K562 (cell line): ENCODE measurements around the gene FRMD3. TPM values are rescaled to one million over a fixed set of nuclear protein-coding genes. Genes with fewer than 3 reads are reported as not detected.

Source experiments
- ATAC-seq: fragments of 200-7000 bp; cut with Tn5 transposase; 3 replicates; pipeline ENCODE4 v1.9.1; 2020; ENCODE audit warnings: moderate library complexity
- BruUV-seq: library from RNA; stranded (reverse); fragments of 400-500 nt; replicated peaks from 2 replicates; lab custom pipeline; 2021; lab: Mats Ljungman, UMichigan
- CTCF ChIA-PET: fragments of 300-600 bp; formaldehyde crosslinking; extraction: SDS; loops from one replicate; lab custom pipeline; 2021; ENCODE audit warnings: low intra/inter-chr PET ratio; lab: Yijun Ruan, JAX
- POLR2A ChIA-PET: fragments of 300-600, 350-650 bp; sonication (Branson Sonifier 250); formaldehyde crosslinking; extraction: SDS; loops from one replicate; lab custom pipeline; 2021; ENCODE audit warnings: antibody characterized with exemption, inconsistent platforms; lab: Yijun Ruan, JAX
- DNase-seq, 4 experiments: peaks; one replicate each; pipeline versions ENCODE4 v3.0.0 to v3.0.0-alpha.2; 2011 to 2018; ENCODE audit warnings: low spot score in 3 of 4, mixed read lengths in 3 of 4; ENCODE audit errors: extremely low read depth in 1 of 4
- FAIRE-seq: peaks from 2 replicates; lab custom pipeline; 2011; peaks lifted over from hg19 to GRCh38; lab: Jason Lieb, UNC
- H2AFZ ChIP-seq: 2 replicates; pipeline ENCODE4 v1.6.0; 2011; ENCODE audit warnings: low read depth, low read length, control low read depth, inconsistent platforms
- H3K27ac ChIP-seq: fragments of 200-600 bp; 3 replicates; pipeline ENCODE4 v1.8.0; 2011; ENCODE audit warnings: low read depth, mild to moderate bottlenecking, control low read depth, inconsistent platforms, low read length, moderate library complexity, mixed read lengths; ENCODE audit errors: extremely low read depth
- H3K27me3 ChIP-seq, 2 experiments: fragments of 300-600 bp in 1 of 2; 2 replicates in 1 of 2; 3 replicates in 1 of 2; pipeline versions ENCODE4 v1.6.0 to v1.8.0; 2011; ENCODE audit warnings: inconsistent platforms in 2 of 2, low read length in 2 of 2, mild to moderate bottlenecking in 1 of 2, mixed read lengths in 1 of 2, moderate library complexity in 1 of 2; ENCODE audit not compliant: control insufficient read depth in 2 of 2, insufficient read depth in 2 of 2
- H3K36me3 ChIP-seq: fragments of 300-600 bp; 3 replicates; pipeline ENCODE4 v1.8.0; 2011; ENCODE audit warnings: mild to moderate bottlenecking, low read length, inconsistent platforms; ENCODE audit not compliant: control insufficient read depth, insufficient read depth
- H3K4me1 ChIP-seq, 2 experiments: fragments of 200-600 bp in 1 of 2; replicated peaks in 1 of 2; 2 replicates in 1 of 2; 3 replicates in 1 of 2; pipeline versions ENCODE4 v1.5.1 to v1.8.0; 2011; ENCODE audit warnings: inconsistent platforms in 2 of 2, low read length in 2 of 2, mild to moderate bottlenecking in 1 of 2, mixed read lengths in 1 of 2, moderate library complexity in 1 of 2; ENCODE audit not compliant: control insufficient read depth in 2 of 2, insufficient read depth in 2 of 2
- H3K4me2 ChIP-seq: 2 replicates; pipeline ENCODE4 v1.6.1; 2011; ENCODE audit warnings: low read length, control low read depth, inconsistent platforms, mixed read lengths; ENCODE audit not compliant: insufficient read depth
- H3K4me3 ChIP-seq: fragments of 200-600 bp; sonication (generic), shearing (Covaris generic); 2 replicates; pipeline ENCODE4 v1.5.1; 2016; ENCODE audit warnings: control low read depth, inconsistent platforms
- H3K79me2 ChIP-seq: fragments of 200-600 bp; 3 replicates; pipeline ENCODE4 v1.8.0; 2011; ENCODE audit warnings: low read length, inconsistent platforms; ENCODE audit not compliant: control insufficient read depth, insufficient read depth
- H3K9ac ChIP-seq, 2 experiments: 2 replicates each; pipeline versions ENCODE4 v1.6.0 to v1.6.1; 2011; ENCODE audit warnings: low read depth in 2 of 2, low read length in 2 of 2, control low read depth in 1 of 2, inconsistent platforms in 1 of 2, mild to moderate bottlenecking in 1 of 2, mixed read lengths in 1 of 2; ENCODE audit not compliant: insufficient read depth in 1 of 2
- H3K9me1 ChIP-seq: one replicate; pipeline ENCODE4 v1.6.0; 2011; ENCODE audit warnings: inconsistent platforms, mild to moderate bottlenecking, low read length, moderate library complexity; ENCODE audit not compliant: control insufficient read depth, insufficient read depth
- H3K9me3 ChIP-seq: replicated peaks from 2 replicates; pipeline ENCODE4 v1.5.1; 2011; ENCODE audit warnings: low read depth, low read length, inconsistent platforms; ENCODE audit not compliant: control insufficient read depth, insufficient read depth
- H4K20me1 ChIP-seq: replicated peaks from 2 replicates; pipeline ENCODE4 v1.6.1; 2011; ENCODE audit warnings: low read length, inconsistent platforms, mixed read lengths; ENCODE audit not compliant: control insufficient read depth, insufficient read depth
- ATF3 ChIP-seq, 2 experiments: fragments of 450-650 bp in 1 of 2; sonication (generic) in 1 of 2; formaldehyde crosslinking in 1 of 2; IDR thresholded peaks in 1 of 2; conservative IDR thresholded peaks in 1 of 2; 2 replicates each; pipeline versions ENCODE4 v1.6.1 to v1.8.1; 2016 to 2023; ENCODE audit warnings: mild to moderate bottlenecking in 2 of 2, moderate library complexity in 2 of 2, inconsistent platforms in 1 of 2, missing genetic modification reagents in 1 of 2
- BCLAF1 ChIP-seq, 2 experiments: fragments of 450-650 bp in 1 of 2; IDR thresholded peaks; 2 replicates each; pipeline ENCODE4 v1.6.1; 2011 to 2017; ENCODE audit warnings: low read depth in 2 of 2, antibody characterized with exemption in 1 of 2, borderline replicate concordance in 1 of 2, low read length in 1 of 2, mild to moderate bottlenecking in 1 of 2, mixed read lengths in 1 of 2; ENCODE audit not compliant: control insufficient read depth in 1 of 2
- CBFA2T3 ChIP-seq: fragments of 450-650 bp; IDR thresholded peaks from 2 replicates; pipeline ENCODE4 v1.6.1; 2017
- CEBPB ChIP-seq: fragments of 450-650 bp; IDR thresholded peaks from 2 replicates; pipeline ENCODE4 v1.6.1; 2016; ENCODE audit warnings: missing genetic modification characterization, missing compliant biosample characterization
- CTCF ChIP-seq, 3 experiments: IDR thresholded peaks in 2 of 3; conservative IDR thresholded peaks in 1 of 3; 2 replicates each; pipeline ENCODE4 v1.5.1; 2011 to 2012; ENCODE audit warnings: low read length in 3 of 3, mild to moderate bottlenecking in 3 of 3, control low read depth in 2 of 3, improper control_type of control experiment in 1 of 3, inconsistent platforms in 1 of 3, low read depth in 1 of 3, mixed read lengths in 1 of 3, moderate library complexity in 1 of 3; ENCODE audit not compliant: insufficient read depth in 2 of 3
- CTCFL ChIP-seq: IDR thresholded peaks from 2 replicates; pipeline ENCODE4 v1.6.1; 2011; ENCODE audit warnings: borderline replicate concordance, low read depth, mild to moderate bottlenecking, moderate library complexity, low read length; ENCODE audit not compliant: insufficient read depth, poor library complexity, severe bottlenecking
- RAD21 ChIP-seq, 2 experiments: fragments of 250-450 bp in 1 of 2; fragments of 450-650 bp in 1 of 2; sonication (Bioruptor Pico) in 1 of 2; formaldehyde crosslinking in 1 of 2; IDR thresholded peaks in 1 of 2; conservative IDR thresholded peaks in 1 of 2; 2 replicates each; pipeline versions ENCODE4 v1.4.0 to v1.8.0; 2020 to 2022; ENCODE audit warnings: mild to moderate bottlenecking in 2 of 2, moderate library complexity in 1 of 2
- SMAD1 ChIP-seq: fragments of 150-350 bp; IDR thresholded peaks from 2 replicates; pipeline ENCODE4 v1.6.1; 2014; ENCODE audit warnings: low read length, low read depth; ENCODE audit not compliant: partially characterized antibody
- SMC3 ChIP-seq: conservative IDR thresholded peaks from 2 replicates; pipeline ENCODE4 v1.6.1; 2011; ENCODE audit warnings: low read depth, low read length, improper control_type of control experiment; ENCODE audit not compliant: insufficient read depth
- ZNF561 ChIP-seq: fragments of 450-650 bp; formaldehyde crosslinking; conservative IDR thresholded peaks from 2 replicates; pipeline ENCODE4 v1.4.0; 2020; ENCODE audit warnings: mild to moderate bottlenecking, moderate library complexity
- WGBS: fragments of 100-300 bp; shearing (Covaris generic); methylation state at CpG from one replicate; pipeline ENCODE4 v1.1.6; 2016; ENCODE audit warnings: low coverage, mixed read lengths; ENCODE audit not compliant: insufficient coverage; ENCODE audit errors: missing lambda C conversion rate; 5-methylcytosine and 5-hydroxymethylcytosine counted together
- in situ Hi-C: fragments of 300-500 bp; cut with MboI; formaldehyde crosslinking; loops from 4 replicates; pipeline ENCODE4 v1.15.0; 2018; ENCODE audit warnings: inconsistent platforms, mixed read lengths
- intact Hi-C: fragments of 100-400 bp; cut with micrococcal nuclease; formaldehyde crosslinking; loops from 2 replicates; pipeline ENCODE4 v1.14.2; 2022
- polyA plus RNA-seq, 8 experiments: library from polyadenylated mRNA; depleted of rRNA in 4 of 8; stranded (reverse) in 5 of 8; unstranded in 3 of 8; fragments of >200 nt; fragmentation: Nextera tagmentation in 2 of 8; fragmentation: Illumina TruSeq in 1 of 8; extraction: Ambion mirVana in 2 of 8; extraction: Trizol in 1 of 8; gene quantifications; 2 replicates each; pipeline versions ENCODE4 v1.2.1 to v1.2.3, GENCODE V29; 2011 to 2014; ENCODE audit warnings: inconsistent platforms in 1 of 8, missing spikeins in 1 of 8
- total RNA-seq, 7 experiments: library from RNA; depleted of rRNA in 6 of 7; stranded (reverse); fragments of >200 nt in 6 of 7; fragmentation: Illumina TruSeq in 2 of 7; extraction: Trizol in 2 of 7; gene quantifications; 2 replicates each; pipeline versions ENCODE4 v1.2.1 to v1.2.3, GENCODE V29; 2011 to 2021; ENCODE audit warnings: low replicate concordance in 1 of 7

The FRMD3 gene
- total and polyA plus RNA-seq, 9 of the 15 experiments (the other 6 are each of a cell fraction or from before 2014, with no cell fraction given), result 0.09 to 0.51 (median 0.21) TPM

GRCh38 chr9:83334320-83334719 lies 203.9 kb downstream of the FRMD3 start:
- no TSS peak for BruUV-seq
- H3K9ac ChIP-seq, result no peak overlapping the region
- no peak overlapping the region for H3K4me2 ChIP-seq
- H3K4me1 ChIP-seq, result no peaks in the 10 kb centered on the region
- CTCF ChIA-PET, result interaction anchor here (0.7 to 1.2 kb wide), 3 partner anchors 263 to 979 kb away, joined by 3 read pairs; no protein-coding TSS in a partner anchor
- H3K9me1 ChIP-seq, result no peaks in the 10 kb centered on the region
- H3K4me3 ChIP-seq, result no peak overlapping the region
- ATAC-seq (peak; percentile 92), FAIRE-seq (peak; percentile 58), DNase-seq (peak; percentile 46 to 65 (median 54))
- intact Hi-C loops, result loop anchor here (1.0 to 10.0 kb wide), 5 partner anchors 137 to 580 kb away; no protein-coding TSS in a partner anchor
- no peaks in the 10 kb centered on the region for H3K9me3 ChIP-seq
- H3K79me2 ChIP-seq, result no peaks in the 10 kb centered on the region
- WGBS, result 0% methylated on average over 4 of the region's 4 CpGs
- no peak overlapping the region for H2AFZ ChIP-seq
- H3K36me3 ChIP-seq, result no peaks in the 10 kb centered on the region
- no peaks in the 10 kb centered on the region for H4K20me1 ChIP-seq
- no peak overlapping the region for H3K27ac ChIP-seq
- no peaks in the 10 kb centered on the region for H3K27me3 ChIP-seq
- in situ Hi-C loops, result loop anchor here (25.0 kb wide), 1 partner anchor 578 kb away; the partner anchor contains the start of gene KIF27
- POLR2A ChIA-PET, result interaction anchor here (0.7 kb wide), 1 partner anchor 19 kb away, joined by 3 read pairs; no protein-coding TSS in a partner anchor
- TF ChIP-seq SMAD1 (no peak), CTCFL (peak; percentile 32), RAD21 (CRISPR knock-in tag; conservative IDR thresholded peaks at IDR 0.05 in 1 of 2, IDR thresholded peaks at IDR 0.05 in 1 of 2) (peak; percentile 56 to 79), ATF3 (IDR thresholded peaks at IDR 0.05) (peak; percentile 64), ATF3 (CRISPR knock-in tag; conservative IDR thresholded peaks at IDR 0.05) (no peak), SMC3 (0 out of 2 replicates have a peak, but pooled peaks have one; percentile 39), CBFA2T3 (no peak), ZNF561 (no peak), CTCF (IDR thresholded peaks at IDR 0.05 in 2 of 3, conservative IDR thresholded peaks at IDR 0.05 in 1 of 3; ENCODE audit: insufficient read depth in 2 of 3, low read depth in 1 of 3, low read length in 3 of 3) (peak; percentile 70 to 82 (median 71)), BCLAF1 (IDR thresholded peaks at IDR 0.05; ENCODE audit: borderline replicate concordance in 1 of 2, control insufficient read depth in 1 of 2, low read depth in 2 of 2, low read length in 1 of 2) (no peak), CEBPB (tag) (peak; percentile 64)
